Measurements from ENCODE around the gene UCP2. TPM values are rescaled to one million over a fixed set of nuclear protein-coding genes. Genes with fewer than 3 reads are reported as not detected.
A peak's percentile ranks its signal among the peaks of the same experiment; 100 is the strongest.

UCP2 gene
- total RNA-seq, 1 donor from 2014 or later: 0.26 TPM

GRCh38 chr11:74018331-74019005 is 35.8 kb upstream of the UCP2 start:
- FAIRE-seq (no peak), DNase-seq (ENCODE audit: low read depth) (peak; percentile 74)
- Histone ChIP-seq H3K36me3 (ENCODE audit: control insufficient read depth, insufficient read depth, low read length) (no peaks in the 10 kb centered on the region), H3K4me3 (ENCODE audit: low read depth, low read length) (no peak overlapping the region), H3K27me3 (ENCODE audit: control insufficient read depth, insufficient read depth, low read length) (no peaks in the 10 kb centered on the region)
- TF ChIP-seq CTCF (IDR thresholded peaks at IDR 0.05; ENCODE audit: insufficient read depth, low read length, severe bottlenecking): no peak

GRCh38 chr11:74017631-74018030 is 35.0 kb upstream of the UCP2 start:
- no peak overlapping the region for H3K4me3 ChIP-seq (ENCODE audit: low read depth, low read length)

GRCh38 chr11:74015919-74016684 is 33.5 kb upstream of the UCP2 start:
- no peaks in the 10 kb centered on the region for H3K27me3 ChIP-seq (ENCODE audit: control insufficient read depth, insufficient read depth, low read length)
- no peak for DNase-seq (ENCODE audit: low read depth)
- TF ChIP-seq CTCF (IDR thresholded peaks at IDR 0.05; ENCODE audit: insufficient read depth, low read length, severe bottlenecking): no peak
- H3K4me3 ChIP-seq (ENCODE audit: low read depth, low read length): no peak overlapping the region
- H3K36me3 ChIP-seq (ENCODE audit: control insufficient read depth, insufficient read depth, low read length): no peaks in the 10 kb centered on the region
- FAIRE-seq: no peak

More at GRCh38 chr11:74017631-74018030, 35.0 kb upstream of the UCP2 start:
- Histone ChIP-seq H3K27me3 (ENCODE audit: control insufficient read depth, insufficient read depth, low read length) (no peaks in the 10 kb centered on the region), H3K36me3 (ENCODE audit: control insufficient read depth, insufficient read depth, low read length) (no peaks in the 10 kb centered on the region)
- DNase-seq (ENCODE audit: low read depth): no peak
- FAIRE-seq: no peak
- no peak for TF ChIP-seq CTCF (IDR thresholded peaks at IDR 0.05; ENCODE audit: insufficient read depth, low read length, severe bottlenecking)

GRCh38 chr11:74014880-74015279 is 32.2 kb upstream of the UCP2 start:
- FAIRE-seq: no peak
- no peak for TF ChIP-seq CTCF (IDR thresholded peaks at IDR 0.05; ENCODE audit: insufficient read depth, low read length, severe bottlenecking)

GRCh38 chr11:74013141-74013540 is 30.5 kb upstream of the UCP2 start:
- no peaks in the 10 kb centered on the region for H3K27me3 ChIP-seq (ENCODE audit: control insufficient read depth, insufficient read depth, low read length)
- H3K36me3 ChIP-seq (ENCODE audit: control insufficient read depth, insufficient read depth, low read length): no peaks in the 10 kb centered on the region
- FAIRE-seq: no peak
- no peak for DNase-seq (ENCODE audit: low read depth)
- no peak overlapping the region for H3K4me3 ChIP-seq (ENCODE audit: low read depth, low read length)
- TF ChIP-seq CTCF (IDR thresholded peaks at IDR 0.05; ENCODE audit: insufficient read depth, low read length, severe bottlenecking): no peak

More at GRCh38 chr11:74014880-74015279, 32.2 kb upstream of the UCP2 start:
- DNase-seq (ENCODE audit: low read depth): no peak
- Histone ChIP-seq H3K4me3 (ENCODE audit: low read depth, low read length) (no peak overlapping the region), H3K27me3 (ENCODE audit: control insufficient read depth, insufficient read depth, low read length) (no peaks in the 10 kb centered on the region), H3K36me3 (ENCODE audit: control insufficient read depth, insufficient read depth, low read length) (no peaks in the 10 kb centered on the region)
